ENCODE measurements around the gene PARD3. TPM values are rescaled to one million over a fixed set of nuclear protein-coding genes. Genes with fewer than 3 reads are reported as not detected.

Gene PARD3
- total RNA-seq, 1 donor from 2014 or later: 51.2 TPM

GRCh38 chr10:34666008-34666704 is 148.9 kb downstream of the PARD3 start:
- DNase-seq (ENCODE audit: low read depth, low spot score): no peak
- Mint-ChIP-seq H3K27me3 (ENCODE audit: low read depth) (no peaks in the 10 kb centered on the region), H3K27ac (ENCODE audit: unreplicated experiment) (no peak overlapping the region), H3K9me3 (no peaks in the 10 kb centered on the region), H3K4me3 (no peak overlapping the region), H3K36me3 (ENCODE audit: low read depth) (no peaks in the 10 kb centered on the region), H3K4me1 (peaks cover 40% of the 10 kb centered on the region)
- TF ChIP-seq, protein P1, sequence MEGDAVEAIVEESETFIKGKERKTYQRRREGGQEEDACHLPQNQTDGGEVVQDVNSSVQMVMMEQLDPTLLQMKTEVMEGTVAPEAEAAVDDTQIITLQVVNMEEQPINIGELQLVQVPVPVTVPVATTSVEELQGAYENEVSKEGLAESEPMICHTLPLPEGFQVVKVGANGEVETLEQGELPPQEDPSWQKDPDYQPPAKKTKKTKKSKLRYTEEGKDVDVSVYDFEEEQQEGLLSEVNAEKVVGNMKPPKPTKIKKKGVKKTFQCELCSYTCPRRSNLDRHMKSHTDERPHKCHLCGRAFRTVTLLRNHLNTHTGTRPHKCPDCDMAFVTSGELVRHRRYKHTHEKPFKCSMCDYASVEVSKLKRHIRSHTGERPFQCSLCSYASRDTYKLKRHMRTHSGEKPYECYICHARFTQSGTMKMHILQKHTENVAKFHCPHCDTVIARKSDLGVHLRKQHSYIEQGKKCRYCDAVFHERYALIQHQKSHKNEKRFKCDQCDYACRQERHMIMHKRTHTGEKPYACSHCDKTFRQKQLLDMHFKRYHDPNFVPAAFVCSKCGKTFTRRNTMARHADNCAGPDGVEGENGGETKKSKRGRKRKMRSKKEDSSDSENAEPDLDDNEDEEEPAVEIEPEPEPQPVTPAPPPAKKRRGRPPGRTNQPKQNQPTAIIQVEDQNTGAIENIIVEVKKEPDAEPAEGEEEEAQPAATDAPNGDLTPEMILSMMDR (conservative IDR thresholded peaks at IDR 0.05): peak; percentile 69

DNA sequence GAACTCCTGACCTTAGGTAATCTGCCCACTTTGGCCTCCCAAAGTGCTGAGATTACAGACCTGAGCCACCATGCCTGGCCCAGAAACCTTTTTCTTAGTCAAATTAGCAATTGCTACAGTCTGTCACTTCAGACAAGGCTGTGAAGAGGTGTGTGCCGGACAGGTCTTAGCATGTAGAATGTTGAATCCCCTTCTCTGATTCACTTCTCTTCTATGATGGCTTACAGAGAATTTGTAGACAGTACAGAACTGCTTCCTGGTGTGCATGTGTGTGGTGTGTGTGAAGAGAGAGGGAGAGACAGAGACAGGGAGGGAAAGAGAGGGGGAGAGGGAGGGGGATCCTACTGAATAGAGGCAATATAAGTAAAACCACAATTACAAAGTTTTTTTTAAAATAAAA is 150.4 kb downstream of the PARD3 start:
- Mint-ChIP-seq H3K9me3 (no peaks in the 10 kb centered on the region), H3K4me3 (no peak overlapping the region), H3K36me3 (ENCODE audit: low read depth) (no peaks in the 10 kb centered on the region), H3K4me1 (peaks cover 40% of the 10 kb centered on the region), H3K27me3 (ENCODE audit: low read depth) (no peaks in the 10 kb centered on the region), H3K27ac (ENCODE audit: unreplicated experiment) (no peak overlapping the region)
- no peak for DNase-seq (ENCODE audit: low read depth, low spot score)
- TF ChIP-seq, protein P1 (conservative IDR thresholded peaks at IDR 0.05): no peak

GRCh38 chr10:34661580-34661979 is 153.5 kb downstream of the PARD3 start:
- no peak for DNase-seq (ENCODE audit: low read depth, low spot score)
- Mint-ChIP-seq H3K4me1 (peaks cover 27% of the 10 kb centered on the region), H3K9me3 (no peaks in the 10 kb centered on the region), H3K36me3 (ENCODE audit: low read depth) (no peaks in the 10 kb centered on the region), H3K27ac (ENCODE audit: unreplicated experiment) (no peak overlapping the region), H3K4me3 (no peak overlapping the region), H3K27me3 (ENCODE audit: low read depth) (no peaks in the 10 kb centered on the region)
- TF ChIP-seq, protein P1 (conservative IDR thresholded peaks at IDR 0.05): no peak

- Mint-ChIP-seq H3K4me1 (peaks cover 39% of the 10 kb centered on the region), H3K36me3 (ENCODE audit: low read depth) (no peaks in the 10 kb centered on the region), H3K4me3 (no peak overlapping the region), H3K9me3 (no peaks in the 10 kb centered on the region), H3K27ac (ENCODE audit: unreplicated experiment) (no peak overlapping the region), H3K27me3 (ENCODE audit: low read depth) (no peaks in the 10 kb centered on the region)
- DNase-seq (ENCODE audit: low read depth, low spot score): no peak
- TF ChIP-seq, protein P1 (conservative IDR thresholded peaks at IDR 0.05): no peak
These were observed 156.2 kb downstream of the PARD3 start for GRCh38 chr10:34658934-34659333.

- no peaks in the 10 kb centered on the region for H3K27me3 Mint-ChIP-seq (ENCODE audit: low read depth)
- DNase-seq (ENCODE audit: low read depth, low spot score): no peak
- no peaks in the 10 kb centered on the region for H3K36me3 Mint-ChIP-seq (ENCODE audit: low read depth)
- TF ChIP-seq, protein P1 (conservative IDR thresholded peaks at IDR 0.05): no peak
- no peaks in the 10 kb centered on the region for H3K9me3 Mint-ChIP-seq
- H3K4me1 Mint-ChIP-seq: peaks cover 48% of the 10 kb centered on the region
- H3K4me3 Mint-ChIP-seq: no peak overlapping the region
- H3K27ac Mint-ChIP-seq (ENCODE audit: unreplicated experiment): peak overlapping the region; percentile 13
These were observed 158.4 kb downstream of the PARD3 start for GRCh38 chr10:34656661-34657060.

Measured in neural crest cell (in vitro differentiated cells).